Endothelial cell of umbilical vein (primary cell): ENCODE results near the gene ZKSCAN4.

Source experiments
- EZH2 ChIP-seq: IDR thresholded peaks from 2 replicates; pipeline ENCODE4 v1.6.1; 2012; ENCODE audit warnings: borderline replicate concordance, low read depth, mild to moderate bottlenecking, moderate library complexity, low read length, inconsistent platforms; ENCODE audit not compliant: severe bottlenecking
- FOS ChIP-seq: IDR thresholded peaks from 2 replicates; pipeline ENCODE4 v1.6.1; 2011; ENCODE audit warnings: mild to moderate bottlenecking, low read length, moderate library complexity, borderline replicate concordance; ENCODE audit not compliant: insufficient read depth
- JUN ChIP-seq: IDR thresholded peaks from 2 replicates; pipeline ENCODE4 v1.6.1; 2011; ENCODE audit warnings: borderline replicate concordance, low read depth; ENCODE audit not compliant: insufficient read length, insufficient read depth
- MAX ChIP-seq: IDR thresholded peaks from 2 replicates; pipeline ENCODE4 v1.6.1; 2011; ENCODE audit not compliant: insufficient read depth, insufficient read length
- MYC ChIP-seq: IDR thresholded peaks from one replicate; pipeline ENCODE4 v1.6.1; 2011; ENCODE audit warnings: mild to moderate bottlenecking, low read depth, low read length
- POLR2A ChIP-seq: IDR thresholded peaks from 2 replicates; pipeline ENCODE4 v1.6.1; 2012; ENCODE audit warnings: low read depth, mild to moderate bottlenecking, control low read depth, low read length
- POLR2AphosphoS5 ChIP-seq: IDR thresholded peaks from 2 replicates; pipeline ENCODE4 v1.6.1; 2012; ENCODE audit warnings: low read depth, mild to moderate bottlenecking, control low read depth, low read length, moderate library complexity; ENCODE audit not compliant: insufficient read depth
- TF ChIP-seq, protein P1 (sequence below), 2 donors: IDR thresholded peaks; 1 replicate in 1 of 2; 2 replicates in 1 of 2; pipeline ENCODE4 v1.5.1; 2011; ENCODE audit warnings: low read length in 2 of 2, mild to moderate bottlenecking in 2 of 2, moderate library complexity in 2 of 2, control low read depth in 1 of 2, inconsistent platforms in 1 of 2, low read depth in 1 of 2; ENCODE audit not compliant: insufficient read depth in 1 of 2; ENCODE audit errors: extremely low read depth in 1 of 2

DNA sequence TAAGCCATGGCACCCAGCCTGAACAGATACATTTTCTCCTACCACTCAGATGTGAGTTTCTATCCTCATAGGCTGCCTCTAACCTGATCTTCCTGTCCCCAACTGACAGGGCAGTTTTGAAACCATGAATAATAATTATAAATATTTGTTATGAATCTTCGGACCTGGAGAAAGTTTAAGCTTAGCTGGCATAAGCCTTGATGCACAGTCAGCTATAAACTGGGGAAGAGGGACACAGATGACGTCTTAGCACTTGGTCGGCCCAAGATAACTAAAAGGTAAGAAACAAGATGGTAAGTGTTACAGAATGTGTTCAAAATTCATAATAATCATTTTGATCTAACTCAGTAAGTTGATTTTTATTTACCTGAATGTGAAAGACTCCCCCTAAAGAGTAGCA lies 8.1 kb downstream of the ZKSCAN4 start:
- TF ChIP-seq EZH2, result no peak
- TF ChIP-seq, protein P1, sequence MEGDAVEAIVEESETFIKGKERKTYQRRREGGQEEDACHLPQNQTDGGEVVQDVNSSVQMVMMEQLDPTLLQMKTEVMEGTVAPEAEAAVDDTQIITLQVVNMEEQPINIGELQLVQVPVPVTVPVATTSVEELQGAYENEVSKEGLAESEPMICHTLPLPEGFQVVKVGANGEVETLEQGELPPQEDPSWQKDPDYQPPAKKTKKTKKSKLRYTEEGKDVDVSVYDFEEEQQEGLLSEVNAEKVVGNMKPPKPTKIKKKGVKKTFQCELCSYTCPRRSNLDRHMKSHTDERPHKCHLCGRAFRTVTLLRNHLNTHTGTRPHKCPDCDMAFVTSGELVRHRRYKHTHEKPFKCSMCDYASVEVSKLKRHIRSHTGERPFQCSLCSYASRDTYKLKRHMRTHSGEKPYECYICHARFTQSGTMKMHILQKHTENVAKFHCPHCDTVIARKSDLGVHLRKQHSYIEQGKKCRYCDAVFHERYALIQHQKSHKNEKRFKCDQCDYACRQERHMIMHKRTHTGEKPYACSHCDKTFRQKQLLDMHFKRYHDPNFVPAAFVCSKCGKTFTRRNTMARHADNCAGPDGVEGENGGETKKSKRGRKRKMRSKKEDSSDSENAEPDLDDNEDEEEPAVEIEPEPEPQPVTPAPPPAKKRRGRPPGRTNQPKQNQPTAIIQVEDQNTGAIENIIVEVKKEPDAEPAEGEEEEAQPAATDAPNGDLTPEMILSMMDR (IDR thresholded peaks at IDR 0.05; ENCODE audit: extremely low read depth in 1 of 2, insufficient read depth in 1 of 2, low read depth in 1 of 2, low read length in 2 of 2), result no peak
- TF ChIP-seq POLR2A, result no peak
- no peak for TF ChIP-seq POLR2AphosphoS5
- no peak for TF ChIP-seq FOS
- no peak for TF ChIP-seq MAX
- TF ChIP-seq MYC, result no peak
- TF ChIP-seq JUN, result no peak
